ENCODE results near the gene GPR152.
"Not testable (repeated sequence)": the region's sequence is repeated elsewhere in the genome, so short reads cannot be mapped to it uniquely, and the experiment has no call there.

GPR152 gene

GRCh38 chr11:67408437-67409200 lies 43.9 kb downstream of the GPR152 start:
- no peak for DNase-seq

GRCh38 chr11:67407688-67408163 lies 44.8 kb downstream of the GPR152 start:
- no peak for DNase-seq

GRCh38 chr11:67406969-67407687 lies 45.4 kb downstream of the GPR152 start:
- no peak for DNase-seq

DNA sequence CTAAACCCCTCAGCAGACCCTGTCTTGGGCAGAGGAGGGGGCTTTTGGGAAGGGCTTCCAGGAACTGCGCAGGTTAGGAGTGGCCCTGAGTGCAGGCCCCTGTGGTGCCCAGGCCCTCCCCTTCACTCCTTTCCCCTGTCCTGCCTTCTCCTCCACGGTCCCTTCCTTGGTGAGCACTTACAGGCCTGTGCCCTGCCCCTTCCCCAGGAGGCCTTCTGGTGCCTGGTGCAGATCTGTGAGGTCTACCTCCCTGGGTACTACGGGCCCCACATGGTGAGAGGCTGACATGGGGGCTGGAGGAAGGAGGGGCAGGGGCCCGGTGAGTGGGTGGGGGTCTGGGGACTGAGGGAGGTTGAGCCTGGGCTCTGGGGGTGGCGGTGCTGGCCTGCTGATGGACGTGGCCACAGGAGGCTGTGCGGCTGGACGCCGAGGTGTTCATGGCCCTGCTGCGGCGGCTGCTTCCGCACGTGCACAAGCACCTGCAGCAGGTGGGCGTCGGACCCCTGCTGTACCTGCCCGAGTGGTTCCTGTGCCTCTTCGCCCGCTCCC lies 46.0 kb downstream of the GPR152 start:
- no peak for DNase-seq

DNA sequence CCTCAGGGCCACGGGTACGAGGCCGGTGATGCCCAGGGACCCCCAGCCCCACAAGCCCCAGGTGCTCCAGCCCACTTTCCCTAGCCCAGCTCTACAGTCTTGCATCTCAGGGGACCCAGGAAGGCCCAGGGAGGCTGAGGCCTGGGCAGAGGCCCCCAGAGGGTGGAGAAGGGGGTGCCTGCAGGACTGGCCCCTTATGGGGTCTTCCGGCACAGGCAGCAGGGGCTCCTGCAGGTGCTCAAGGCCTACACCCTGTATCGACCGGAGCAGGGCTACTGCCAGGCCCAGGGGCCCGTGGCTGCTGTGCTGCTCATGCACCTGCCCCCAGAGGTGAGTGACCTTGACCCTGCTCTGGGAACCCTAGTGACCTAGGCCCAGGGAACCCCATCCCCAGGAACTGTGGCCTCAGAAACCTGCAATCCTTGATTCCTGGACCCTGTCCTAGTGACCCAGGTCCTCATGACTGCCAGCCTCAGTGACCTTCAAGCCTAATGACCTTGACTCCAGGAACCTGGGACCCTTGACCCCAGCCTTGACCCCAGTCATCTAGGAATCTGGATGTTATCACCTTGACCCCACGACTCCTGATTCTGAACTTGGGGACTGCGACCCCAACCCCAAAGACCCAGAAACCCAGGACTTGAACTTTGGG lies 46.7 kb downstream of the GPR152 start:
- no peak for DNase-seq

- no peak for DNase-seq
These were observed 47.3 kb downstream of the GPR152 start for GRCh38 chr11:67405196-67405567.

- DNase-seq = no peak
These were observed 47.9 kb downstream of the GPR152 start for GRCh38 chr11:67404515-67405195.

DNA sequence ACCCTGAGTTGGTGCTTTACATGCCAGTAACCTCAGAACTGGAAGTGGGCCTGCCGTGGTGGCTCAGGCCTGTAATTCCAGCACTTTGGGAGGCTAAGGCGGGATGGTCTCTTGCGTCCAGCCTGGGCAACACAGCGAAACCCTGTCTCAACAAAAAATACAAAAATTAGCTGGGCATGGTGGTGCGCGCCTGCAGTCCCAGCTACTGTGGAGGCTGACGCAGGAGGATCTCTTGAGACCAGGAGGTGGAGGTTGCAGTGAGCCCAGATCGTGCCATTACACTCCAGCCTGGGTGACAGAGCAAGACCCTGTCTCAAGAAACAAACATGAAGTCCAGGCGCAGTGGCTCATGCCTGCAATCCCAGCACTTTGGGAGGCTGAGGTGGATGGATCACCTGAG lies 49.4 kb downstream of the GPR152 start:
- not testable (repeated sequence) for DNase-seq

DNA sequence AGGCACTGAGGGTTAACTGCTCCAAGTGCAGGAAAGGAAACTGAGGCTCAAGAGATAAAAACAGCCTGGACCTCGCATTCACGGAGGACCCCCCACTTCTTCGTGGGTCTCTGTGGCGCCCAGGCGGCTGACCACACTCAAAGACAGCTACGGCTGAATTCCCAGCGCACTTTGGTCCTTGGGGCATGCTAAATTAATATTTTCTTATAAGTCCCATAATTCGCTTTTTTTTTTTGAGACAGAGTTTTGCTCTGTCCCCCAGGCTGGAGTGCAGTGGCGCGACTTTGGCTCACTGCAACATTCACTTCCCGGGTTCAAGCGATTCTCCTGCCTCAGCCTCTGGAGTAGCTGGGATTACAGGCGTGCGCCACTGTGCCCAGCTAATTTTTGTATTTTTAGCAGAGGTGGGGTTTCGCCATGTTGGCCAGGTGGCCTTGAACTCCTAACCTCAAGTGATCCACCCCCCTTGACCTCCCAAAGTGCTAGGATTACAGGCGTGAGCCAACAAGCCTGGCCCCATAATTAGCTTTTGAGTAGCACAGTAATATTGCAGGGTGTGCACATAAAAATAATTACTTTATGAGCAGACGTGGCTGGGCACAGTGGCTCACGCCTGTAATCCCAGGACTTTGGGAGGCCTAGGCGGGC lies 50.2 kb downstream of the GPR152 start:
- not testable (repeated sequence) for DNase-seq

DNA sequence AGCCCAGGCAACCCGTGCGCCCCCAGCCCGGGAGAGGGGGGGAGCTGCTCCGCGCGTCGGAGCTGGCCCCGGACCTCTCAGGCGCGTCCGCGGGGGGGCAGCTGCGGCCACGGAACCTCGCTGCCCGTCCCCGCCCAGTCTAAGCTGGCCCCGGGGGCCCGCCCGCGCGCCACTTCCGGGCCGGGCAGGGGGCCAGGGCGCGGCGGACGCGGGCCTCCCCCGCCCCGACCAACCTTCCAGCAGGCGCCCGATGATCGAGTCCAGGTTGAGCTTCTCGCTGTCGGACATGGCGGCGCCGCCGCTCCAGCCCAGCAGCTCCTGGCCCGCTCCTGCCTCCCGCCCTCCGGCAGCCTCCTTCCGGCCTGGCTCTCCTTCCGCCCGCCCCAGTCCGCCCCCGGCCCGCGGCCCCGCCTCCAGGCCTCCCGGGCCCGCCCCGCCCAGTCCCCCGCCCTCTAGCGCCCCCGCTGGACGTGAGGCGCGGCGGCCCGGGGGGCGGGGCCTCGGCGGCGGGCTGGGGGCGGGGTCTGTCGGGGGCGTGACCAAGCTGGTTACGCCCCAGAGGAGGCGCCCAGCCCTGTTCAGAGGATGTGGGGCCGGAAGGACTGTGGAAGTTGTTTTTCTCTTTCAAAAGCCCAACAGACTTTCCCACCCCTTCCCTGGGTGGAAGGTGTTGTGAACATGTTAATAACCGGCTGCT lies 50.9 kb downstream of the GPR152 start, which contains the start of gene PPP1CA:
PPP1CA (minus strand) TSS at position 364 of the 697 bp plus-strand sequence; CDS start at position 288, 76 bp downstream.
- DNase-seq = peak; percentile 81

Measured in kidney glomerular epithelial cell (primary cell).